GM21717 (cell line): ENCODE results near the gene DDIT4.
"Not testable (repeated sequence)": the region's sequence is repeated elsewhere in the genome, so short reads cannot be mapped to it uniquely, and the experiment has no call there.

Experiments used
- ATAC-seq: cut with Tn5 transposase; IDR thresholded peaks from one replicate; pipeline ENCODE4 v1.9.1; 2021; ENCODE audit warnings: mild to moderate bottlenecking, moderate library complexity; ENCODE audit not compliant: unreplicated experiment

Gene DDIT4

GRCh38 chr10:72292223-72292691, 18.5 kb downstream of the DDIT4 start:
- ATAC-seq = no peak

- ATAC-seq = no peak
These were observed 21.7 kb downstream of the DDIT4 start for GRCh38 chr10:72295330-72295910.

- ATAC-seq = not testable (repeated sequence)
These were observed 23.1 kb downstream of the DDIT4 start for GRCh38 chr10:72296829-72297280.

- peak; percentile 51 for ATAC-seq
These were observed 23.6 kb downstream of the DDIT4 start for GRCh38 chr10:72297281-72297804.

- peak; percentile 72 for ATAC-seq
These were observed 24.3 kb downstream of the DDIT4 start for GRCh38 chr10:72297805-72298591.

GRCh38 chr10:72298592-72299519, 25.1 kb downstream of the DDIT4 start:
- no peak for ATAC-seq

GRCh38 chr10:72303424-72304128, 29.9 kb downstream of the DDIT4 start:
- no peak for ATAC-seq

GRCh38 chr10:72306215-72306760, 32.6 kb downstream of the DDIT4 start:
- no peak for ATAC-seq

- not testable (repeated sequence) for ATAC-seq
These were observed 34.0 kb downstream of the DDIT4 start for GRCh38 chr10:72307711-72308110.

GRCh38 chr10:72308320-72308987, 34.7 kb downstream of the DDIT4 start:
- ATAC-seq = no peak

GRCh38 chr10:72309290-72310240, 35.8 kb downstream of the DDIT4 start:
- ATAC-seq = no peak

- ATAC-seq = no peak
These were observed 36.5 kb downstream of the DDIT4 start for GRCh38 chr10:72310241-72310633.

GRCh38 chr10:72310636-72311035, 36.9 kb downstream of the DDIT4 start:
- no peak for ATAC-seq

- ATAC-seq = no peak
These were observed 37.9 kb downstream of the DDIT4 start for GRCh38 chr10:72311667-72312066.

GRCh38 chr10:72312865-72313391, 39.2 kb downstream of the DDIT4 start:
- ATAC-seq = no peak

- no peak for ATAC-seq
These were observed 40.5 kb downstream of the DDIT4 start for GRCh38 chr10:72314263-72314662.

GRCh38 chr10:72315054-72315453, 41.3 kb downstream of the DDIT4 start:
- no peak for ATAC-seq
